ENCODE measurements around the gene MAST3.

MAST3 gene

GRCh38 chr19:18072335-18072734 lies 25.2 kb upstream of the MAST3 start:
- Histone ChIP-seq H3K14ac (ENCODE audit: low read length) (no peak overlapping the region), H3K4me1 (ENCODE audit: control insufficient read depth in 1 of 2, insufficient read depth in 2 of 2, low read length in 2 of 2) (no peaks in the 10 kb centered on the region), H2BK120ac (ENCODE audit: insufficient read depth, low read length, poor library complexity) (no peak overlapping the region), H2BK5ac (ENCODE audit: low read depth, low read length, poor library complexity) (no peak overlapping the region), H3K4ac (ENCODE audit: low read depth, low read length) (no peak overlapping the region), H3K9ac (ENCODE audit: low read length) (no peak overlapping the region), H2AK5ac (ENCODE audit: low read length) (no peak overlapping the region), H3K79me2 (ENCODE audit: control insufficient read depth, insufficient read depth, low read length, poor library complexity) (no peaks in the 10 kb centered on the region), H3K23ac (ENCODE audit: low read length) (no peak overlapping the region), H3K27me3 (ENCODE audit: insufficient read depth, low read length) (no peaks in the 10 kb centered on the region), H3K79me1 (ENCODE audit: low read length) (no peaks in the 10 kb centered on the region), H2AFZ (ENCODE audit: insufficient read depth, low read length, poor library complexity) (no peak overlapping the region), H3K4me2 (ENCODE audit: low read length) (no peak overlapping the region), H3K27ac (ENCODE audit: low read depth, low read length) (no peak overlapping the region), H3K9me3 (ENCODE audit: insufficient read depth, low read depth, low read length) (no peaks in the 10 kb centered on the region), H4K8ac (ENCODE audit: low read depth, low read length) (no peak overlapping the region), H3K18ac (ENCODE audit: low read length) (no peak overlapping the region), H3K36me3 (ENCODE audit: control insufficient read depth in 1 of 2, insufficient read depth in 2 of 2, low read length in 2 of 2) (no peaks in the 10 kb centered on the region), H3K4me3 (ENCODE audit: low read depth, low read length) (no peak overlapping the region), H2BK12ac (ENCODE audit: low read length) (no peak overlapping the region), H4K91ac (ENCODE audit: low read depth, low read length) (no peak overlapping the region), H4K12ac (ENCODE audit: low read depth, low read length) (no peak overlapping the region)
- no peak for DNase-seq
- no CpG with 5 or more reads among the region's 6 CpGs for WGBS (ENCODE audit: extremely low coverage, insufficient coverage, insufficient read length)

GRCh38 chr19:18073197-18073596 lies 24.4 kb upstream of the MAST3 start:
- Histone ChIP-seq H3K27ac (ENCODE audit: low read depth, low read length) (no peak overlapping the region), H3K79me2 (ENCODE audit: control insufficient read depth, insufficient read depth, low read length, poor library complexity) (no peaks in the 10 kb centered on the region), H3K23ac (ENCODE audit: low read length) (no peak overlapping the region), H2BK5ac (ENCODE audit: low read depth, low read length, poor library complexity) (no peak overlapping the region), H3K4me1 (ENCODE audit: control insufficient read depth in 1 of 2, insufficient read depth in 2 of 2, low read length in 2 of 2) (no peaks in the 10 kb centered on the region), H3K4me3 (ENCODE audit: low read depth, low read length) (no peak overlapping the region), H2AK5ac (ENCODE audit: low read length) (no peak overlapping the region), H3K18ac (ENCODE audit: low read length) (no peak overlapping the region), H3K4ac (ENCODE audit: low read depth, low read length) (no peak overlapping the region), H4K12ac (ENCODE audit: low read depth, low read length) (no peak overlapping the region), H3K4me2 (ENCODE audit: low read length) (no peak overlapping the region), H3K9ac (ENCODE audit: low read length) (peak overlapping the region; percentile 8), H3K79me1 (ENCODE audit: low read length) (no peaks in the 10 kb centered on the region), H3K14ac (ENCODE audit: low read length) (no peak overlapping the region), H3K36me3 (ENCODE audit: control insufficient read depth in 1 of 2, insufficient read depth in 2 of 2, low read length in 2 of 2) (no peaks in the 10 kb centered on the region), H2BK120ac (ENCODE audit: insufficient read depth, low read length, poor library complexity) (no peak overlapping the region), H2BK12ac (ENCODE audit: low read length) (no peak overlapping the region), H3K27me3 (ENCODE audit: insufficient read depth, low read length) (no peaks in the 10 kb centered on the region), H4K91ac (ENCODE audit: low read depth, low read length) (no peak overlapping the region), H2AFZ (ENCODE audit: insufficient read depth, low read length, poor library complexity) (no peak overlapping the region), H3K9me3 (ENCODE audit: insufficient read depth, low read depth, low read length) (no peaks in the 10 kb centered on the region), H4K8ac (ENCODE audit: low read depth, low read length) (no peak overlapping the region)
- DNase-seq, result no peak
- WGBS (ENCODE audit: extremely low coverage, insufficient coverage, insufficient read length), result no CpG with 5 or more reads among the region's 4 CpGs

- Histone ChIP-seq H3K4me3 (ENCODE audit: low read depth, low read length) (no peak overlapping the region), H3K4me1 (ENCODE audit: control insufficient read depth in 1 of 2, insufficient read depth in 2 of 2, low read length in 2 of 2) (no peaks in the 10 kb centered on the region), H3K27ac (ENCODE audit: low read depth, low read length) (no peak overlapping the region), H4K91ac (ENCODE audit: low read depth, low read length) (no peak overlapping the region), H2BK12ac (ENCODE audit: low read length) (no peak overlapping the region), H3K27me3 (ENCODE audit: insufficient read depth, low read length) (no peaks in the 10 kb centered on the region), H4K12ac (ENCODE audit: low read depth, low read length) (no peak overlapping the region), H3K9me3 (ENCODE audit: insufficient read depth, low read depth, low read length) (no peaks in the 10 kb centered on the region), H2AFZ (ENCODE audit: insufficient read depth, low read length, poor library complexity) (no peak overlapping the region), H3K23ac (ENCODE audit: low read length) (no peak overlapping the region), H2AK5ac (ENCODE audit: low read length) (no peak overlapping the region), H3K79me2 (ENCODE audit: control insufficient read depth, insufficient read depth, low read length, poor library complexity) (no peaks in the 10 kb centered on the region), H3K9ac (ENCODE audit: low read length) (no peak overlapping the region), H3K18ac (ENCODE audit: low read length) (no peak overlapping the region), H4K8ac (ENCODE audit: low read depth, low read length) (no peak overlapping the region), H3K14ac (ENCODE audit: low read length) (no peak overlapping the region), H3K36me3 (ENCODE audit: control insufficient read depth in 1 of 2, insufficient read depth in 2 of 2, low read length in 2 of 2) (no peaks in the 10 kb centered on the region), H3K79me1 (ENCODE audit: low read length) (no peaks in the 10 kb centered on the region), H2BK5ac (ENCODE audit: low read depth, low read length, poor library complexity) (no peak overlapping the region), H3K4me2 (ENCODE audit: low read length) (no peak overlapping the region), H3K4ac (ENCODE audit: low read depth, low read length) (no peak overlapping the region), H2BK120ac (ENCODE audit: insufficient read depth, low read length, poor library complexity) (no peak overlapping the region)
- DNase-seq, result no peak
- no CpG with 5 or more reads among the region's 9 CpGs for WGBS (ENCODE audit: extremely low coverage, insufficient coverage, insufficient read length)
Measured at GRCh38 chr19:18074192-18074591, 23.4 kb upstream of the MAST3 start.

- WGBS (ENCODE audit: extremely low coverage, insufficient coverage, insufficient read length), result 100% methylated on average over 7 of the region's 8 CpGs
- H3K18ac ChIP-seq (ENCODE audit: low read length), result no peak overlapping the region
- H3K4me2 ChIP-seq (ENCODE audit: low read length), result no peak overlapping the region
- H3K4ac ChIP-seq (ENCODE audit: low read depth, low read length), result no peak overlapping the region
- H3K9ac ChIP-seq (ENCODE audit: low read length), result no peak overlapping the region
- H4K91ac ChIP-seq (ENCODE audit: low read depth, low read length), result no peak overlapping the region
- no peaks in the 10 kb centered on the region for H3K79me1 ChIP-seq (ENCODE audit: low read length)
- no peaks in the 10 kb centered on the region for H3K36me3 ChIP-seq (ENCODE audit: control insufficient read depth in 1 of 2, insufficient read depth in 2 of 2, low read length in 2 of 2)
- no peak overlapping the region for H2AK5ac ChIP-seq (ENCODE audit: low read length)
- no peak overlapping the region for H3K23ac ChIP-seq (ENCODE audit: low read length)
- H4K8ac ChIP-seq (ENCODE audit: low read depth, low read length), result no peak overlapping the region
- no peaks in the 10 kb centered on the region for H3K79me2 ChIP-seq (ENCODE audit: control insufficient read depth, insufficient read depth, low read length, poor library complexity)
- no peak overlapping the region for H4K12ac ChIP-seq (ENCODE audit: low read depth, low read length)
- no peak for DNase-seq
- peaks cover 2% of the 10 kb centered on the region for H3K9me3 ChIP-seq (ENCODE audit: insufficient read depth, low read depth, low read length)
- H2BK12ac ChIP-seq (ENCODE audit: low read length), result no peak overlapping the region
- no peak overlapping the region for H3K27ac ChIP-seq (ENCODE audit: low read depth, low read length)
- H3K27me3 ChIP-seq (ENCODE audit: insufficient read depth, low read length), result no peaks in the 10 kb centered on the region
- H3K4me3 ChIP-seq (ENCODE audit: low read depth, low read length), result no peak overlapping the region
- H3K14ac ChIP-seq (ENCODE audit: low read length), result no peak overlapping the region
- no peak overlapping the region for H2BK120ac ChIP-seq (ENCODE audit: insufficient read depth, low read length, poor library complexity)
- H2AFZ ChIP-seq (ENCODE audit: insufficient read depth, low read length, poor library complexity), result no peak overlapping the region
- H2BK5ac ChIP-seq (ENCODE audit: low read depth, low read length, poor library complexity), result no peak overlapping the region
- H3K4me1 ChIP-seq (ENCODE audit: control insufficient read depth in 1 of 2, insufficient read depth in 2 of 2, low read length in 2 of 2), result no peaks in the 10 kb centered on the region
Measured at GRCh38 chr19:18083929-18084684, 13.5 kb upstream of the MAST3 start.
